VCaP (cell line): ENCODE data around the gene RPL23.

ENCODE experiments used
- H3K27ac ChIP-seq: fragments of 450-650 bp; 2 replicates; pipeline ENCODE4 v1.5.1; 2017
- TF ChIP-seq, protein P1 (sequence below): fragments of 450-650 bp; conservative IDR thresholded peaks from 2 replicates; pipeline ENCODE4 v1.5.1; 2017; ENCODE audit warnings: mild to moderate bottlenecking, moderate library complexity

Gene RPL23

DNA sequence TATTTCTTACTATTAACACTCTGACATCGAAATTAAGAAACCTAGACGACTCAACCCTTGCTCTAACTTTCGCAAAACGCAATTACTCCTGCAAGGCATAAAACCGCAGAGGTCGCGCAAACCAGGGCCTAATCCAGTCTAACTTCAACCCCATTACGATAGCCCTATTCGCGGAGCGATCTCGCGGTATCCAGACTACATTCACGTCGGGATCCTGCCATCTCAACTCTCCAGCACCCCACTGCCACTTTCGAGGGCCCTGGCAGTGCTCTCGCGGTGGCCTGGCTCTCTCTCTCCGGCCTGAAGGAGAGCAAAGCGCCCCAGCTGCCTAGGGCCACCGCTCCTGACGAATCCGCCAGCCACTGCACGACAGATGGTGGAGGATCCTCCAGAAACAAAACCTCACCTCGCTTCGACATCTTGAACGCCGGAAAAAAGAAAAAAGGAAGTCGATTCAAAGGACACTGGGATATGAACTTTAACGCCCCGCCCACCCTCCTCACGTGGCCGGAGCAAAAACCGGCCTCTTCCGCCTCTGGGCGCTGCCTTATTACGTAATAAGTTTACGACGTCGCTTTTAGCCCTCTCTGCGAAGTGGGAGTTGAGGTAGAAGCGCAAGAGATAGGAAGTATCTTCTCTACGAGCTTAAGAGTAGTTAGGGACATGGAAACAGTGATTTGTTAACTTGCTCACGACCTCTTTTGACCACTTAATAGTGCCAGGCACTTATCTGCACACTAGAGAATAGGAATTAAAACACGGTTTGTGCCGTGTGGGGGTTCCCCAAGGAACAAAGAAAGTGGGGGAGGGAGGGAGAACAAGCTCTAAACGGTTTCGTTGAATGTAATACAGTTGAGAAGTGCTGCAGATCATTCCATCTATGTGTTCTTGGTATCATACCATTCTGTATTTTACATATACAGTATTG lies at the start of gene RPL23:
Gene RPL23 (minus strand): TSS at position 430 of the 928 bp plus-strand sequence. CDS start 11 bp downstream, at position 419.
- TF ChIP-seq, protein P1, sequence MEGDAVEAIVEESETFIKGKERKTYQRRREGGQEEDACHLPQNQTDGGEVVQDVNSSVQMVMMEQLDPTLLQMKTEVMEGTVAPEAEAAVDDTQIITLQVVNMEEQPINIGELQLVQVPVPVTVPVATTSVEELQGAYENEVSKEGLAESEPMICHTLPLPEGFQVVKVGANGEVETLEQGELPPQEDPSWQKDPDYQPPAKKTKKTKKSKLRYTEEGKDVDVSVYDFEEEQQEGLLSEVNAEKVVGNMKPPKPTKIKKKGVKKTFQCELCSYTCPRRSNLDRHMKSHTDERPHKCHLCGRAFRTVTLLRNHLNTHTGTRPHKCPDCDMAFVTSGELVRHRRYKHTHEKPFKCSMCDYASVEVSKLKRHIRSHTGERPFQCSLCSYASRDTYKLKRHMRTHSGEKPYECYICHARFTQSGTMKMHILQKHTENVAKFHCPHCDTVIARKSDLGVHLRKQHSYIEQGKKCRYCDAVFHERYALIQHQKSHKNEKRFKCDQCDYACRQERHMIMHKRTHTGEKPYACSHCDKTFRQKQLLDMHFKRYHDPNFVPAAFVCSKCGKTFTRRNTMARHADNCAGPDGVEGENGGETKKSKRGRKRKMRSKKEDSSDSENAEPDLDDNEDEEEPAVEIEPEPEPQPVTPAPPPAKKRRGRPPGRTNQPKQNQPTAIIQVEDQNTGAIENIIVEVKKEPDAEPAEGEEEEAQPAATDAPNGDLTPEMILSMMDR: no peak
- peak within 1 kb of the TSS; percentile 78 for H3K27ac ChIP-seq

- TF ChIP-seq, protein P1: no peak
- H3K27ac ChIP-seq: no peak overlapping the region
These were observed 47.6 kb upstream of the RPL23 start for GRCh38 chr17:38900978-38901656.

GRCh38 chr17:38899421-38899820 lies 45.9 kb upstream of the RPL23 start:
- H3K27ac ChIP-seq: no peak overlapping the region

DNA sequence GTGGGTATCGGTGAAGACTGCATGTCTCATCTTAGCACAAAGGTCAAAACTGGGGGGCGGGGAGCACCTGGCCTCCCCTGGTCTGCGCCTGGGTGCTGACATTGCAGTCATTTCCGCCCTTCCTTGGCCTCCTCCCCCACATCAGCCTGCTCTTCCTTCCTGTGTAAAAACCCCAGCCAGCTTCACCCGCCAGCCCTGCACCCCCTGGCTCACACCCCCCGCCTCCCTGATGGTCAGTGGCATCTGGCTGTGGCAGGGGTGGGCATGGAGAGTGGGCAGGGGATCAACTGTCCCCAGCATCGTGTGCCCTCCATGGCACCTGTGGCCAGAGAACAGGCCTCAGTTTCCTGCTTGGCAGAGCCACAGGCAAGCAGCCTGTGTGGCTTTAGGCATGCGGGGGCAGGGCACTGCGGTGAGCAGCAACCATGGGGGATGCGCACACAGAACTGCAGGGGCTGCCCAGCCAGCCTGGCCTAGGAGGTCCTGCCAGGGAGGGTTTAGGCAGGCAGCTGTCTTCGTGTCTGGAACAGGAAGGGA lies 45.4 kb upstream of the RPL23 start:
- no peak overlapping the region for H3K27ac ChIP-seq
- TF ChIP-seq, protein P1: no peak

More at GRCh38 chr17:38899421-38899820, 45.9 kb upstream of the RPL23 start:
- TF ChIP-seq, protein P1: no peak

DNA sequence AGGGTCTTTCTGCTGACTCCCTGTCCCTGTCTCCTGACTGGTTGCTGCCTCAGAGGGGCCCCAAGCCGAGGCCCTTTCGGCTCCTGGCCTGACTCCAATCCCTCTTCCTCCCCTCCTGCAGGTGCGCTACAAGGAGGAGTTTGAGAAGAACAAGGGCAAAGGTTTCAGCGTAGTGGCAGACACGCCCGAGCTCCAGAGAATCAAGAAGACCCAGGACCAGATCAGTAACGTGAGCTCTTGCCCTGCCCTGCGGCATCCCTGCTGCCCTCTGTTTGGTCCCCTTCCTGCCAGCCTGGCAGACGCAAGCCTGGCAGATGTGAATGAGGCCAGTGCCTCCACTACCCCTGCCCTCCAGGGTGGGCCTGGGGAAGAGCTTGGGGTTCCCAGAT lies 44.8 kb upstream of the RPL23 start:
- TF ChIP-seq, protein P1: no peak
- no peak overlapping the region for H3K27ac ChIP-seq

DNA sequence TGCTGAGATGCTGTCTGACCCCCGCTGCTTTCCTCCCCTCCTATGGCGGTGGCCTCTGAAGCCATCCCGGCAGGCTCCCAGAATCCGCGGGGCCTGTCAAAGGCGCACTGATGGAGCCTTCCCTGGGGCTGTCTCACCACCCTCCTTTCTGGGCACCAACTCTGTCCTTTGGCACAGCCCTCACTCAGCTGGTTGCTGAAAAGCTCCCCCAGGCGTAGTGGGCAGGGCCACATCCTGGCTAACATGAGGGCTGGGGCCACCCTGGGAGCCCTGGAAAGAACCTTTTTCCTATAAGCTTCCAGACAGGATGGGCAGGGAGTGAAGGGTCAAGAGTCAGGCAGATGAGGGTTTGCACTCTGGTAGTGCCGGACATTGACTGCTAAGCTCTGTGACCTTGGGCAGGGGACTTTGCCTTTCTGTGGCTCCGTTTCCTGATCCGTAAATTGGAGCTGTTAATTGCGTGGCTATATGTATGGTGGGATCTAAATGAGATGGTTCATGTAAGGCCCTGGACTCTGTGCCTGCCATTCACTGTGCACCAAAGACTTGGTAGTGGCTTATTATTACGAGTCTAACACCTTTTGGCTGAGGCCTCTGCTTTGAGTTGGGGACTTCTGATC lies 44.3 kb upstream of the RPL23 start:
- TF ChIP-seq, protein P1: no peak
- H3K27ac ChIP-seq: no peak overlapping the region

GRCh38 chr17:38897176-38897575 lies 43.7 kb upstream of the RPL23 start:
- H3K27ac ChIP-seq: no peak overlapping the region

More at GRCh38 chr17:38897176-38897575, 43.7 kb upstream of the RPL23 start:
- TF ChIP-seq, protein P1: no peak
